Smooth muscle cell (in vitro differentiated cells): ENCODE data around the gene SDCCAG8. TPM values are rescaled to one million over a fixed set of nuclear protein-coding genes. Genes with fewer than 3 reads are reported as not detected.

Experiments
- DNase-seq: peaks from one replicate; lab custom pipeline; 2025; ENCODE audit not compliant: unreplicated experiment; lab: John Stamatoyannopoulos, UW
- H2AFZ ChIP-seq: fragments of 200-600 bp; sonication (generic); 2 replicates; pipeline ENCODE4 v1.6.0; 2016; ENCODE audit warnings: antibody characterized with exemption, low read depth, mild to moderate bottlenecking
- H3F3A ChIP-seq: fragments of 200-600 bp; sonication (generic); 2 replicates; pipeline ENCODE4 v1.6.0; 2017; ENCODE audit warnings: antibody characterized with exemption, low read depth
- H3K27ac ChIP-seq: fragments of 200-600 bp; sonication (generic); 2 replicates; pipeline ENCODE4 v1.5.1; 2016; ENCODE audit warnings: low read depth, mild to moderate bottlenecking
- H3K27me3 ChIP-seq: fragments of 200-600 bp; sonication (generic); 2 replicates; pipeline ENCODE4 v1.6.1; 2016; ENCODE audit warnings: low read depth, mild to moderate bottlenecking
- H3K36me3 ChIP-seq: fragments of 200-600 bp; sonication (generic); 2 replicates; pipeline ENCODE4 v1.5.1; 2016; ENCODE audit warnings: low read depth
- H3K4me1 ChIP-seq: fragments of 200-600 bp; sonication (generic); 2 replicates; pipeline ENCODE4 v1.5.1; 2016; ENCODE audit warnings: low read depth
- H3K4me2 ChIP-seq: fragments of 200-600 bp; sonication (generic); 2 replicates; pipeline ENCODE4 v1.6.0; 2016; ENCODE audit warnings: mild to moderate bottlenecking
- H3K4me3 ChIP-seq: fragments of 200-600 bp; sonication (generic); 2 replicates; pipeline ENCODE4 v1.5.1; 2016; ENCODE audit warnings: mild to moderate bottlenecking
- H3K79me2 ChIP-seq: fragments of 200-600 bp; sonication (generic); 2 replicates; pipeline ENCODE4 v1.6.0; 2016; ENCODE audit warnings: low read depth, mild to moderate bottlenecking
- H3K9ac ChIP-seq: fragments of 200-600 bp; sonication (generic); 2 replicates; pipeline ENCODE4 v1.6.0; 2016; ENCODE audit warnings: low read depth
- H3K9me3 ChIP-seq: fragments of 200-600 bp; sonication (generic); replicated peaks from 2 replicates; pipeline ENCODE4 v1.5.1; 2016; ENCODE audit warnings: low read depth
- H4K20me1 ChIP-seq: fragments of 200-600 bp; sonication (generic); 2 replicates; pipeline ENCODE4 v1.6.0; 2016; ENCODE audit warnings: low read depth
- WGBS: methylation state at CpG from one replicate; pipeline ENCODE4 v1.1.7; 2016; ENCODE audit warnings: low lambda C conversion rate; 5-methylcytosine and 5-hydroxymethylcytosine counted together
- polyA plus RNA-seq: library from polyadenylated mRNA; unstranded; fragments of >200 nt; fragmentation: Nextera tagmentation; extraction: Ambion mirVana; gene quantifications from 2 replicates; pipeline ENCODE4 v1.2.1, GENCODE V29; 2016
- total RNA-seq: library from RNA; depleted of rRNA; stranded (reverse); fragments of >200 nt; gene quantifications from 2 replicates; pipeline ENCODE4 v1.2.3, GENCODE V29; 2014
- TF ChIP-seq, protein P1 (sequence below): fragments of 200-600 bp; sonication (generic); IDR thresholded peaks from 2 replicates; pipeline ENCODE4 v1.5.1; 2017; ENCODE audit warnings: borderline replicate concordance, mild to moderate bottlenecking, antibody characterized with exemption; ENCODE audit not compliant: insufficient read depth, poor library complexity, severe bottlenecking

The SDCCAG8 gene
- total and polyA plus RNA-seq, 2 experiments from 2014 or later: 30.9 to 33.4 TPM

DNA sequence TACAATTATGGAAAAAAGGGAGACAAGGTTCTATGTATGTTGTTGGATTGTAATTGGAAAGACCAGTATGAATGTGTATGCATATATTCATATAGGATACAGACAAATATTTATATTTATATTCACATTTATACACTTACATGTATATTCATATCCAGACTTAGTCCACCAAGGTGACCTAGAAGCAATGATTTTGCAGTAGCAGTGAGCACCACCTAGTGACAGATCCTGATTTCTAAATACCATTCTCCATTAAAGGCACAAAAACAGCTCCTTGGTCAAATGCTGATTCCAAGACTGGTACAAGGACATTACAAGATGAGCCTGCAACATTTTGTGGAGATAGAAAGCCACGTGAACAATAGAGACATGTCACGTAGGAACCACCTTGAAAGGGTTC, 153.4 kb downstream of the SDCCAG8 start:
- Histone ChIP-seq H2AFZ (no peak overlapping the region), H3K9ac (no peak overlapping the region), H3K79me2 (no peaks in the 10 kb centered on the region), H3K4me2 (no peak overlapping the region), H3K27ac (no peak overlapping the region), H3K36me3 (no peaks in the 10 kb centered on the region), H3F3A (no peaks in the 10 kb centered on the region), H3K4me1 (peaks cover 5% of the 10 kb centered on the region), H3K4me3 (no peak overlapping the region), H3K9me3 (no peaks in the 10 kb centered on the region), H3K27me3 (no peaks in the 10 kb centered on the region), H4K20me1 (no peaks in the 10 kb centered on the region)
- DNase-seq: no peak
- TF ChIP-seq, protein P1, sequence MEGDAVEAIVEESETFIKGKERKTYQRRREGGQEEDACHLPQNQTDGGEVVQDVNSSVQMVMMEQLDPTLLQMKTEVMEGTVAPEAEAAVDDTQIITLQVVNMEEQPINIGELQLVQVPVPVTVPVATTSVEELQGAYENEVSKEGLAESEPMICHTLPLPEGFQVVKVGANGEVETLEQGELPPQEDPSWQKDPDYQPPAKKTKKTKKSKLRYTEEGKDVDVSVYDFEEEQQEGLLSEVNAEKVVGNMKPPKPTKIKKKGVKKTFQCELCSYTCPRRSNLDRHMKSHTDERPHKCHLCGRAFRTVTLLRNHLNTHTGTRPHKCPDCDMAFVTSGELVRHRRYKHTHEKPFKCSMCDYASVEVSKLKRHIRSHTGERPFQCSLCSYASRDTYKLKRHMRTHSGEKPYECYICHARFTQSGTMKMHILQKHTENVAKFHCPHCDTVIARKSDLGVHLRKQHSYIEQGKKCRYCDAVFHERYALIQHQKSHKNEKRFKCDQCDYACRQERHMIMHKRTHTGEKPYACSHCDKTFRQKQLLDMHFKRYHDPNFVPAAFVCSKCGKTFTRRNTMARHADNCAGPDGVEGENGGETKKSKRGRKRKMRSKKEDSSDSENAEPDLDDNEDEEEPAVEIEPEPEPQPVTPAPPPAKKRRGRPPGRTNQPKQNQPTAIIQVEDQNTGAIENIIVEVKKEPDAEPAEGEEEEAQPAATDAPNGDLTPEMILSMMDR: no peak
- 88% methylated on average over 2 of the region's 2 CpGs for WGBS

DNA sequence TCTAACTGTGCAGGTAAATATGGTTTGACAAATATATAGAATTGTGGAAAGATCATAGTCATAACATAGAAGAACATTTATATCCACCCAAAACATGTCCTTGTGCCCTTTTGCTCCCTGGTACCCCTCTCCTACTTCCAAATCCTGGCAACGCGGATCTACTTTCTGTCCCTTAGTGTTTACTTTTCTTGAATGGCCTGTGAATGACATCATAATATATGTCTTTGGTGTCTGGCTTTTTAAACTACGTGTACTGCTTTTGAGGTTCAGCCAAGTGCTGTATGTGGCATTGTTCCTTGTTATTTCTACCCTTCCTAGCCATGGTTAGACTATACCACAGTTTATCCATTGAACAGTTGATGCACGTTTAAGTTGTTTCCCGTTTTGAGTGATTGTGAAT, 155.6 kb downstream of the SDCCAG8 start:
- no peaks in the 10 kb centered on the region for H3K27me3 ChIP-seq
- H3K9ac ChIP-seq: no peak overlapping the region
- H3K36me3 ChIP-seq: peaks cover 8% of the 10 kb centered on the region
- no peaks in the 10 kb centered on the region for H3K9me3 ChIP-seq
- TF ChIP-seq, protein P1: no peak
- H3K4me1 ChIP-seq: peaks cover 14% of the 10 kb centered on the region
- DNase-seq: no peak
- no peak overlapping the region for H3K4me3 ChIP-seq
- H3F3A ChIP-seq: no peaks in the 10 kb centered on the region
- no peaks in the 10 kb centered on the region for H4K20me1 ChIP-seq
- H3K27ac ChIP-seq: no peak overlapping the region
- no peak overlapping the region for H2AFZ ChIP-seq
- WGBS: 89% methylated on average over 5 of the region's 5 CpGs
- H3K79me2 ChIP-seq: no peaks in the 10 kb centered on the region
- H3K4me2 ChIP-seq: no peak overlapping the region

DNA sequence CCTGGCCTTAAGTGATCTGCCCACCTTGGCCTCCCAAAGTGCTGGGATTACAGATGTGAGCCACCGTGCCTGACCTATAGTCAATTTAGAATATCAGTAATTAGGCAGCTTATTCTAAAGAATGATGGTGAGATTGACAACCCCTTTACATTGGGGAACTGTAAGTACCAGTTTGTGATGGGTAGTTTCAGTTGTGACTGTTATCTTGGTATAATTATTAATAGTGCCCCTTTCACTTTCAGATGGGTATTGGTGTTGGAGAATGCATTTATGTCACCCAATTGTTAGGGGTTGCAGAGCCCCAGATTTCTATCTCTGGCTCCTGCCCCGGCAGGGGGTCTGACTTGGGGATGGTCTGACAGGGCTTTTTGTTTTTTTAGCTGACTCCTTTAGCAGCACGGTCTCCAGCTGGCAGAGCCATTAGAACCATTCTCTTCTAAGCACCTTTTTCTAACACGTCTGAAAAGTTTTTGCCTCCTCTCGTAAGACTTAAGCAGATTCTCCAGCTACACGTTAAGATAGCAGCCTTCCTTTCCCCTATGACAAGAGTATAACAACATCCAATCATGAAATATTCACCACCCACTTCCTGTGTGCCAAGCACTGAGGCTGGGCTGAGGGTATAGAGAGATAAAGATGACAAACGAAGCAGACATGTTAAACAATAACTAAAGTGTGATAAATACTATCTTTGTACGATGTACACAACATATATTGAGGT, 157.8 kb downstream of the SDCCAG8 start:
- Histone ChIP-seq H3K4me1 (peaks cover 17% of the 10 kb centered on the region), H2AFZ (no peak overlapping the region), H3K4me3 (no peak overlapping the region), H3K27ac (no peak overlapping the region), H3K79me2 (no peaks in the 10 kb centered on the region), H3K27me3 (no peaks in the 10 kb centered on the region), H3F3A (no peaks in the 10 kb centered on the region), H4K20me1 (no peaks in the 10 kb centered on the region), H3K9me3 (no peaks in the 10 kb centered on the region), H3K36me3 (peaks cover 10% of the 10 kb centered on the region), H3K9ac (no peak overlapping the region), H3K4me2 (no peak overlapping the region)
- TF ChIP-seq, protein P1: no peak
- no peak for DNase-seq
- 75% methylated on average over 8 of the region's 8 CpGs for WGBS

DNA sequence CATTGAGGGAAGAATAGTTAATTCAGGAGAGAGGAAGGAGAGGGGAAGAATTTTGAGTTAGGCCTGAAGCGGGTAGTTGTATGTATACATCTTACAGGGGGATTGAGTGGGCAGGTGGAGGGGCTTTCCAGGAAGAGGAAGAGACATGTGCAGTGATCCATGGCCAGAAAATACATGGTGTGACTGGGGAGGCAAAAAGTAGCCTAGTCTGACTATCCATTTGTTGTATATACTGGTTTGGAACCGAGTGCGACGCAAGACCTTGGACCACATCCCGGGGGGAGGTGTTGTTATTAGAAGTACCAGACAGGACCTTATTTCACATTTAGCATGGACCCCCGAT, 158.3 kb downstream of the SDCCAG8 start:
- Histone ChIP-seq H3K36me3 (peaks cover 12% of the 10 kb centered on the region), H3K27ac (no peak overlapping the region), H3F3A (no peaks in the 10 kb centered on the region), H3K27me3 (no peaks in the 10 kb centered on the region), H3K79me2 (no peaks in the 10 kb centered on the region), H3K4me1 (peaks cover 17% of the 10 kb centered on the region), H4K20me1 (no peaks in the 10 kb centered on the region), H3K9ac (no peak overlapping the region), H3K4me2 (no peak overlapping the region), H3K4me3 (no peak overlapping the region), H2AFZ (no peak overlapping the region), H3K9me3 (no peaks in the 10 kb centered on the region)
- TF ChIP-seq, protein P1: no peak
- DNase-seq: no peak
- 96% methylated on average over 6 of the region's 6 CpGs for WGBS
